ENCODE measurements around the gene UGT1A6. TPM values are rescaled to one million over a fixed set of nuclear protein-coding genes. Genes with fewer than 3 reads are reported as not detected.

UGT1A6 gene
- total and polyA plus RNA-seq, 2 donors (not counting 3 experiments of a cell fraction or from before 2014, with no cell fraction given) = not detected

GRCh38 chr2:233691443-233692433, 952 bp upstream of the UGT1A6 start:
- Histone ChIP-seq H3K27ac (ENCODE audit: insufficient read depth, low read depth, low read length) (no peak overlapping the region), H3K27me3 (ENCODE audit: control insufficient read depth in 2 of 2, insufficient read depth in 2 of 2, low read length in 2 of 2) (no peaks in the 10 kb centered on the region), H3K9ac (replicated peaks; ENCODE audit: extremely low read depth, insufficient read depth, low read length) (no peak overlapping the region), H3K4me1 (ENCODE audit: control insufficient read depth, extremely low read depth, insufficient read depth, low read length) (peaks cover 17% of the 10 kb centered on the region), H3K36me3 (ENCODE audit: control insufficient read depth in 2 of 2, extremely low read depth in 1 of 2, insufficient read depth in 2 of 2, low read length in 2 of 2) (no peaks in the 10 kb centered on the region), H3K79me2 (ENCODE audit: control insufficient read depth, insufficient read depth, low read length) (no peaks in the 10 kb centered on the region), H3K4me2 (ENCODE audit: insufficient read depth, low read length) (no peak overlapping the region), H2AFZ (ENCODE audit: low read depth, low read length) (no peak overlapping the region), H3K4me3 (replicated peaks in 1 of 3; ENCODE audit: insufficient read depth in 1 of 3, low read depth in 1 of 3, low read length in 3 of 3) (no peak overlapping the region), H3K9me1 (replicated peaks; ENCODE audit: control insufficient read depth, extremely low read depth, insufficient read depth, low read length) (no peaks in the 10 kb centered on the region), H4K20me1 (replicated peaks; ENCODE audit: control insufficient read depth, extremely low read depth, insufficient read depth, low read length) (no peaks in the 10 kb centered on the region), H3K9me3 (replicated peaks; ENCODE audit: control insufficient read depth, insufficient read depth, low read length) (no peaks in the 10 kb centered on the region)
- ChIA-PET POLR2A (no interaction called here), CTCF (no interaction called here)
- dilution Hi-C loops (cut with MboI; ENCODE audit: extremely low pct_ligation_motif_present, low sequenced_read_pairs) (no loop called here), intact Hi-C loops (cut with micrococcal nuclease) (no loop called here)
- FAIRE-seq (no peak), DNase-seq (ENCODE audit: low read depth, low spot score) (no peak)
- TF ChIP-seq POLR2AphosphoS5 (IDR thresholded peaks at IDR 0.05; ENCODE audit: insufficient read depth, low read depth, low read length) = no peak
- TF ChIP-seq, protein P1, sequence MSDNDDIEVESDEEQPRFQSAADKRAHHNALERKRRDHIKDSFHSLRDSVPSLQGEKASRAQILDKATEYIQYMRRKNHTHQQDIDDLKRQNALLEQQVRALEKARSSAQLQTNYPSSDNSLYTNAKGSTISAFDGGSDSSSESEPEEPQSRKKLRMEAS (IDR thresholded peaks at IDR 0.05; ENCODE audit: insufficient read depth, insufficient read length) = no peak
- no peak for TF ChIP-seq POLR2A (IDR thresholded peaks at IDR 0.05; ENCODE audit: low read depth, low read length)
- TF ChIP-seq CTCF (IDR thresholded peaks at IDR 0.05; ENCODE audit: extremely low read depth in 1 of 2, insufficient read depth in 1 of 2, low read depth in 1 of 2, low read length in 2 of 2) = no peak
- TF ChIP-seq JUN (IDR thresholded peaks at IDR 0.05; ENCODE audit: borderline replicate concordance, insufficient read depth, insufficient read length, low read depth) = no peak
- BruUV-seq (replicated peaks) = no TSS peak
